Measurements from ENCODE around the gene ASAH2B.
"Not testable (repeated sequence)": the region's sequence is repeated elsewhere in the genome, so short reads cannot be mapped to it uniquely, and the experiment has no call there.

GRCh38 chr10:50706006-50706405 is 33.7 kb upstream of the ASAH2B start:
- not testable (repeated sequence) for TF ChIP-seq POLR2A (IDR thresholded peaks at IDR 0.05); CTCF (IDR thresholded peaks at IDR 0.05 in 4 of 5, conservative IDR thresholded peaks at IDR 0.05 in 1 of 5)

Data from gastrocnemius medialis (tissue), 4 donors.